HepG2 (cell line): Measurements from ENCODE around the gene ANO5. TPM values are rescaled to one million over a fixed set of nuclear protein-coding genes. Genes with fewer than 3 reads are reported as not detected.

ENCODE experiments used
- ATAC-seq: fragments of 200-7000 bp; cut with Tn5 transposase; 3 replicates; pipeline ENCODE4 v1.9.1; 2020; ENCODE audit warnings: mild to moderate bottlenecking, moderate library complexity
- BruUV-seq: library from RNA; stranded (reverse); fragments of 400-500 nt; replicated peaks from 2 replicates; lab custom pipeline; 2021; lab: Mats Ljungman, UMichigan
- CTCF ChIA-PET: fragments of 300-600 bp; formaldehyde crosslinking; extraction: SDS; loops from one replicate; lab custom pipeline; 2021; ENCODE audit warnings: low total read pairs, inconsistent platforms, low intra/inter-chr PET ratio; lab: Yijun Ruan, JAX
- POLR2A ChIA-PET: fragments of 350-600 bp; sonication (Branson Sonifier 250); formaldehyde crosslinking; loops from one replicate; lab custom pipeline; 2020; ENCODE audit warnings: antibody characterized with exemption, inconsistent platforms; lab: Yijun Ruan, JAX
- DNase-seq: peaks from one replicate; pipeline ENCODE4 v3.0.0-alpha.2; 2015; ENCODE audit warnings: low spot score
- FAIRE-seq: peaks from 3 replicates; lab custom pipeline; 2011; peaks lifted over from hg19 to GRCh38; lab: Jason Lieb, UNC
- H2AFZ ChIP-seq: one replicate; pipeline ENCODE4 v1.6.1; 2011; ENCODE audit warnings: low read length, inconsistent platforms
- H3K27ac ChIP-seq: fragments of 300-600 bp; 3 replicates; pipeline ENCODE4 v1.8.0; 2011; ENCODE audit warnings: mixed run types, mild to moderate bottlenecking, mixed read lengths, low read length, inconsistent platforms; ENCODE audit not compliant: insufficient read depth; ENCODE audit errors: extremely low read length
- H3K27me3 ChIP-seq, 2 experiments: fragments of 200-600 bp in 1 of 2; 2 replicates in 1 of 2; 3 replicates in 1 of 2; pipeline versions ENCODE4 v1.6.0 to v1.8.0; 2011; ENCODE audit warnings: low read length in 2 of 2, mild to moderate bottlenecking in 2 of 2, moderate library complexity in 2 of 2, inconsistent platforms in 1 of 2; ENCODE audit not compliant: insufficient read depth in 2 of 2, control insufficient read depth in 1 of 2
- H3K36me3 ChIP-seq, 2 experiments: fragments of 200-600 bp in 1 of 2; replicated peaks in 1 of 2; 2 replicates in 1 of 2; 3 replicates in 1 of 2; pipeline versions ENCODE4 v1.5.1 to v1.8.0; 2011; ENCODE audit warnings: low read length in 2 of 2, inconsistent platforms in 1 of 2; ENCODE audit not compliant: insufficient read depth in 2 of 2, control insufficient read depth in 1 of 2
- H3K4me1 ChIP-seq: 2 replicates; pipeline ENCODE4 v1.5.1; 2012; ENCODE audit warnings: low read length, inconsistent platforms; ENCODE audit not compliant: insufficient read depth
- H3K4me2 ChIP-seq: 2 replicates; pipeline ENCODE4 v1.6.0; 2011; ENCODE audit warnings: low read depth, low read length, inconsistent platforms
- H3K4me3 ChIP-seq, 3 experiments: fragments of 200-600 bp in 1 of 3; sonication (generic), shearing (Covaris generic) in 1 of 3; replicated peaks in 1 of 3; 2 replicates each; pipeline ENCODE4 v1.5.1; 2011 to 2016; ENCODE audit warnings: low read length in 3 of 3, inconsistent platforms in 2 of 3, low read depth in 2 of 3, mild to moderate bottlenecking in 2 of 3, control low read depth in 1 of 3, mixed read lengths in 1 of 3; ENCODE audit not compliant: insufficient read depth in 1 of 3
- H3K79me2 ChIP-seq: one replicate; pipeline ENCODE4 v1.6.1; 2011; ENCODE audit warnings: low read length, inconsistent platforms; ENCODE audit not compliant: insufficient read depth
- H3K9ac ChIP-seq: 2 replicates; pipeline ENCODE4 v1.6.0; 2011; ENCODE audit warnings: mild to moderate bottlenecking, low read depth, low read length, inconsistent platforms; ENCODE audit not compliant: insufficient read depth
- H3K9me3 ChIP-seq: 2 replicates; pipeline ENCODE4 v1.5.1; 2012; ENCODE audit warnings: mild to moderate bottlenecking, low read length
- H4K20me1 ChIP-seq: 2 replicates; pipeline ENCODE4 v1.6.0; 2011; ENCODE audit warnings: inconsistent platforms, mild to moderate bottlenecking, low read length, moderate library complexity; ENCODE audit not compliant: insufficient read depth
- ATM ChIP-seq: fragments of 450-650 bp; IDR thresholded peaks from 2 replicates; pipeline ENCODE4 v1.7.1; 2017; ENCODE audit warnings: mild to moderate bottlenecking, borderline replicate concordance
- ESRRA ChIP-seq: sonication (generic); formaldehyde crosslinking; IDR thresholded peaks from 2 replicates; pipeline ENCODE4 v1.5.1; 2020; ENCODE audit warnings: mild to moderate bottlenecking, low read depth, missing genetic modification reagents
- MIXL1 ChIP-seq: IDR thresholded peaks from 2 replicates; pipeline ENCODE4 v1.6.1; 2016
- MXI1 ChIP-seq: IDR thresholded peaks from 3 replicates; pipeline ENCODE4 v1.6.1; 2012; ENCODE audit warnings: low read depth, low read length, inconsistent platforms, borderline replicate concordance
- NFYC ChIP-seq: IDR thresholded peaks from 2 replicates; pipeline ENCODE4 v1.6.1; 2016; ENCODE audit warnings: missing genetic modification reagents, missing compliant biosample characterization
- SALL1 ChIP-seq: sonication (generic); formaldehyde crosslinking; IDR thresholded peaks from 2 replicates; pipeline ENCODE4 v1.8.0; 2022; ENCODE audit warnings: mild to moderate bottlenecking, missing genetic modification reagents
- SOX5 ChIP-seq: IDR thresholded peaks from 2 replicates; pipeline ENCODE4 v1.6.1; 2016; ENCODE audit warnings: borderline replicate concordance
- SP1 ChIP-seq, 2 experiments: fragments of 450-650 bp in 1 of 2; sonication (generic) in 1 of 2; formaldehyde crosslinking in 1 of 2; IDR thresholded peaks; 2 replicates each; pipeline versions ENCODE4 v1.4.0 to v1.6.1; 2016 to 2020; ENCODE audit warnings: missing genetic modification reagents in 1 of 2
- ZFP1 ChIP-seq: IDR thresholded peaks from 2 replicates; pipeline ENCODE4 v1.6.1; 2016
- ZMAT3 ChIP-seq: sonication (generic); formaldehyde crosslinking; conservative IDR thresholded peaks from 2 replicates; pipeline ENCODE4 v1.7.0; 2021; ENCODE audit warnings: missing genetic modification reagents
- ZNF468 ChIP-seq: sonication (generic); formaldehyde crosslinking; IDR thresholded peaks from 2 replicates; pipeline ENCODE4 v1.8.0; 2022; ENCODE audit warnings: mild to moderate bottlenecking, moderate library complexity, missing genetic modification reagents
- ZNF678 ChIP-seq: sonication (generic); formaldehyde crosslinking; IDR thresholded peaks from 2 replicates; pipeline ENCODE4 v1.4.0; 2020; ENCODE audit warnings: mild to moderate bottlenecking, missing genetic modification reagents
- ZSCAN12 ChIP-seq: sonication (generic); formaldehyde crosslinking; IDR thresholded peaks from 2 replicates; pipeline ENCODE4 v1.9.0; 2021; ENCODE audit warnings: mild to moderate bottlenecking, missing genetic modification reagents
- WGBS: methylation state at CpG from one replicate; pipeline ENCODE4 v1.1.6; 2017; ENCODE audit warnings: low lambda C conversion rate; 5-methylcytosine and 5-hydroxymethylcytosine counted together
- in situ Hi-C: cut with HindIII; loops from 2 replicates; pipeline ENCODE4 v1.10.0; 2017; ENCODE audit warnings: low pct_unique_long_range_greater_than_20kb; ENCODE audit not compliant: extremely low pct_ligation_motif_present
- intact Hi-C: fragments of 100-400 bp; cut with micrococcal nuclease; formaldehyde crosslinking; loops from one replicate; pipeline ENCODE4 v1.10.0; 2022; ENCODE audit not compliant: unreplicated experiment
- polyA plus RNA-seq, 8 experiments: library from polyadenylated mRNA; depleted of rRNA in 3 of 8; stranded (reverse) in 7 of 8; unstranded in 1 of 8; fragments of >200 nt; fragmentation: Illumina TruSeq in 4 of 8; extraction: Trizol in 4 of 8; gene quantifications; 2 replicates each; pipeline versions ENCODE4 v1.2.1 to v1.2.3, GENCODE V29; 2011 to 2016; ENCODE audit warnings: low read depth in 4 of 8, missing spikeins in 1 of 8, mixed read lengths in 1 of 8; ENCODE audit not compliant: insufficient read depth in 1 of 8
- total RNA-seq, 5 experiments: library from RNA; depleted of rRNA; stranded (reverse); fragments of >200 nt; fragmentation: Illumina TruSeq; extraction: Trizol; gene quantifications; 2 replicates each; pipeline ENCODE4 v1.2.3, GENCODE V29; 2016; ENCODE audit warnings: low read depth in 1 of 5
- TF ChIP-seq, protein P1 (sequence below): sonication (generic); formaldehyde crosslinking; IDR thresholded peaks from 2 replicates; pipeline ENCODE4 v1.4.0; 2020; ENCODE audit warnings: missing genetic modification reagents
- TF ChIP-seq, protein P2 (sequence below): sonication (generic); formaldehyde crosslinking; IDR thresholded peaks from 2 replicates; pipeline ENCODE4 v1.8.1; 2022; ENCODE audit warnings: mild to moderate bottlenecking, missing genetic modification reagents
- TF ChIP-seq, protein P3 (sequence below): fragments of 450-650 bp; IDR thresholded peaks from 2 replicates; pipeline ENCODE4 v1.6.1; 2016
- TF ChIP-seq, protein P4 (sequence below): sonication (generic); formaldehyde crosslinking; IDR thresholded peaks from 2 replicates; pipeline ENCODE4 v1.4.0; 2020; ENCODE audit warnings: mild to moderate bottlenecking, missing genetic modification reagents
- TF ChIP-seq, protein P5 (sequence below): sonication (generic); formaldehyde crosslinking; IDR thresholded peaks from 2 replicates; pipeline ENCODE4 v1.4.0; 2020; ENCODE audit warnings: missing genetic modification reagents, mild to moderate bottlenecking, borderline replicate concordance

ANO5 gene
- total and polyA plus RNA-seq, 2 of the 13 experiments (the other 11 are each of a cell fraction or from before 2014, with no cell fraction given) = 0.02 to 0.03 TPM

DNA sequence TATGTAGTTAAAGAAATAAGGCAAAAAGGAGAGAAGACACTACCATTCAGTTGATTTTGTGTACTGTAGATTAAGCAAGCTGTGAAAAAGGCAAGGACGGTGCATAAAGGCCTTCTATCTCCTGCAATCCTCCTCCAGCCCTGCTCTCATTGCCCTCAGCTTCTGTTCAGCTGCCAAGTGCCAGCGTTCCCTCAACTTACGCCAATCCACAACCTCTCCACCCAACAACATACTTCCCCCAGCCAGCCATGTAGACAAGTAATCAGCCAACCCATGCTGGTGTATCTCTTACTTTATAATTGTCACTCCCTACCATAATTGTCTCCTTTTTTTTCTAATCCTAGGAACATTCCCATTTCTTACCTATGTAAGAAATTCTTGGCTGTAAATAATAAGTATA, 30.1 kb upstream of the ANO5 start:
- DNase-seq (no peak), FAIRE-seq (no peak), ATAC-seq (no peak)
- WGBS = 16% methylated on average over 3 of the region's 3 CpGs
- intact Hi-C loops (no loop called here), in situ Hi-C loops (no loop called here)
- Histone ChIP-seq H3K27ac (no peak overlapping the region), H3K79me2 (no peaks in the 10 kb centered on the region), H3K9me3 (no peaks in the 10 kb centered on the region), H3K9ac (no peak overlapping the region), H2AFZ (no peak overlapping the region), H4K20me1 (no peaks in the 10 kb centered on the region), H3K4me1 (no peaks in the 10 kb centered on the region), H3K27me3 (no peaks in the 10 kb centered on the region), H3K4me3 (no peak overlapping the region), H3K4me2 (no peak overlapping the region), H3K36me3 (no peaks in the 10 kb centered on the region)
- BruUV-seq = no TSS peak
- CTCF ChIA-PET = no interaction called here
- TF ChIP-seq, protein P1, sequence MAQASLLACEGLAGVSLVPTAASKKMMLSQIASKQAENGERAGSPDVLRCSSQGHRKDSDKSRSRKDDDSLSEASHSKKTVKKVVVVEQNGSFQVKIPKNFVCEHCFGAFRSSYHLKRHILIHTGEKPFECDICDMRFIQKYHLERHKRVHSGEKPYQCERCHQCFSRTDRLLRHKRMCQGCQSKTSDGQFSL (CRISPR knock-in tag) = no peak
- TF ChIP-seq SP1 (IDR thresholded peaks at IDR 0.05) (no peak), SP1 (CRISPR knock-in tag; IDR thresholded peaks at IDR 0.05) (no peak), ZNF468 (CRISPR knock-in tag) (no peak), ZNF678 (no peak), SOX5 (no peak), NFYC (CRISPR knock-in tag) (no peak), ZSCAN12 (no peak), MXI1 (no peak), MIXL1 (no peak), ESRRA (no peak), ATM (no peak), ZMAT3 (CRISPR knock-in tag) (no peak), SALL1 (CRISPR knock-in tag) (no peak), ZFP1 (CRISPR knock-in tag) (no peak)
- TF ChIP-seq, protein P2, sequence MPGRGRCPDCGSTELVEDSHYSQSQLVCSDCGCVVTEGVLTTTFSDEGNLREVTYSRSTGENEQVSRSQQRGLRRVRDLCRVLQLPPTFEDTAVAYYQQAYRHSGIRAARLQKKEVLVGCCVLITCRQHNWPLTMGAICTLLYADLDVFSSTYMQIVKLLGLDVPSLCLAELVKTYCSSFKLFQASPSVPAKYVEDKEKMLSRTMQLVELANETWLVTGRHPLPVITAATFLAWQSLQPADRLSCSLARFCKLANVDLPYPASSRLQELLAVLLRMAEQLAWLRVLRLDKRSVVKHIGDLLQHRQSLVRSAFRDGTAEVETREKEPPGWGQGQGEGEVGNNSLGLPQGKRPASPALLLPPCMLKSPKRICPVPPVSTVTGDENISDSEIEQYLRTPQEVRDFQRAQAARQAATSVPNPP (CRISPR knock-in tag) = no peak
- TF ChIP-seq, protein P3, sequence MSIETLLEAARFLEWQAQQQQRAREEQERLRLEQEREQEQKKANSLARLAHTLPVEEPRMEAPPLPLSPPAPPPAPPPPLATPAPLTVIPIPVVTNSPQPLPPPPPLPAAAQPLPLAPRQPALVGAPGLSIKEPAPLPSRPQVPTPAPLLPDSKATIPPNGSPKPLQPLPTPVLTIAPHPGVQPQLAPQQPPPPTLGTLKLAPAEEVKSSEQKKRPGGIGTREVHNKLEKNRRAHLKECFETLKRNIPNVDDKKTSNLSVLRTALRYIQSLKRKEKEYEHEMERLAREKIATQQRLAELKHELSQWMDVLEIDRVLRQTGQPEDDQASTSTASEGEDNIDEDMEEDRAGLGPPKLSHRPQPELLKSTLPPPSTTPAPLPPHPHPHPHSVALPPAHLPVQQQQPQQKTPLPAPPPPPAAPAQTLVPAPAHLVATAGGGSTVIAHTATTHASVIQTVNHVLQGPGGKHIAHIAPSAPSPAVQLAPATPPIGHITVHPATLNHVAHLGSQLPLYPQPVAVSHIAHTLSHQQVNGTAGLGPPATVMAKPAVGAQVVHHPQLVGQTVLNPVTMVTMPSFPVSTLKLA = no peak
- TF ChIP-seq, protein P4, sequence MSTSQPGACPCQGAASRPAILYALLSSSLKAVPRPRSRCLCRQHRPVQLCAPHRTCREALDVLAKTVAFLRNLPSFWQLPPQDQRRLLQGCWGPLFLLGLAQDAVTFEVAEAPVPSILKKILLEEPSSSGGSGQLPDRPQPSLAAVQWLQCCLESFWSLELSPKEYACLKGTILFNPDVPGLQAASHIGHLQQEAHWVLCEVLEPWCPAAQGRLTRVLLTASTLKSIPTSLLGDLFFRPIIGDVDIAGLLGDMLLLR (CRISPR knock-in tag) = no peak
- TF ChIP-seq, protein P5, sequence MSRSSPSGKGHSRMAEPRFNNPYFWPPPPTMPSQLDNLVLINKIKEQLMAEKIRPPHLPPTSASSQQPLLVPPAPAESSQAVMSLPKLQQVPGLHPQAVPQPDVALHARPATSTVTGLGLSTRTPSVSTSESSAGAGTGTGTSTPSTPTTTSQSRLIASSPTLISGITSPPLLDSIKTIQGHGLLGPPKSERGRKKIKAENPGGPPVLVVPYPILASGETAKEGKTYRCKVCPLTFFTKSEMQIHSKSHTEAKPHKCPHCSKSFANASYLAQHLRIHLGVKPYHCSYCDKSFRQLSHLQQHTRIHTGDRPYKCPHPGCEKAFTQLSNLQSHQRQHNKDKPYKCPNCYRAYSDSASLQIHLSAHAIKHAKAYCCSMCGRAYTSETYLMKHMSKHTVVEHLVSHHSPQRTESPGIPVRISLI (CRISPR knock-in tag) = no peak
- POLR2A ChIA-PET = no interaction called here
